C4-2B (cell line): ENCODE results near the gene TPH1.

Source experiments
- H3K27ac ChIP-seq: fragments of 450-650 bp; 2 replicates; pipeline ENCODE4 v1.5.1; 2017
- ZFX ChIP-seq: fragments of 450-650 bp; IDR thresholded peaks from 2 replicates; pipeline ENCODE4 v1.6.1; 2017
- TF ChIP-seq, protein P1 (sequence below): fragments of 450-650 bp; conservative IDR thresholded peaks from 2 replicates; pipeline ENCODE4 v1.5.1; 2017; ENCODE audit warnings: mild to moderate bottlenecking

Gene TPH1

DNA sequence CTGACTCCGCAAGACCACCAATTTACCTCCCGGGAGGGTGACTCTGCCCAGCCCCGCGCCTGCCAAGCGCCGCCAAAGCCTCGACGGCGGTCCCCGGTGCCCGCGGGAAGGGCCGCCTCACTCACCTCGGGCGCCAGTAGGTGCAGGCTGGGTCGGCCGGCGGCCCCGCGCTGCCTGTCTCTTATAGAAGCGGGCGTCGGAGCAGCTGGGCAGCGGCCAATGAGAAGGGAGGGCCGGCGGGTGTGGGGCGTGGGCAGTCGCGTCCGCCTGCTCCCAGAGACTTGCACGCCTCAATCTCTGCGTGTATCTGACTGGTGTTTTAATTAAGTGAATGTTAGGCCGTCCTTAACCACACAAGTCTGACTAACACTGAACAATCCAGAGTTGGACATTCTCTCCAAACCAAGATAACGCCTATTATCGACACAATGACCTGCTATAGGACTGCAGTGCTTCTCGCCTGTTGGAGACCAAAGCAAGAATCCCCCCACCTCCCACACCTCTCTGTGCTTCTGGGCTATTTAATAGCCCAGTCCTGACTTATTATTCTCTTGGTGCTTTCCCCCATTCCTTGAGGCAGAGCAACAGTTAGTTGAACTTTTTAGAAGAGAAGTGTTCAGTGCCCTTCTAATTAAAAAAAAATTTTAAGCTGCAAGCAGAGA is at the start of gene TPH1:
Gene TPH1 (minus strand): TSS at position 154 of the 662 bp plus-strand sequence. CDS start 5,507 bp downstream, outside the sequence.
- TF ChIP-seq, protein P1, sequence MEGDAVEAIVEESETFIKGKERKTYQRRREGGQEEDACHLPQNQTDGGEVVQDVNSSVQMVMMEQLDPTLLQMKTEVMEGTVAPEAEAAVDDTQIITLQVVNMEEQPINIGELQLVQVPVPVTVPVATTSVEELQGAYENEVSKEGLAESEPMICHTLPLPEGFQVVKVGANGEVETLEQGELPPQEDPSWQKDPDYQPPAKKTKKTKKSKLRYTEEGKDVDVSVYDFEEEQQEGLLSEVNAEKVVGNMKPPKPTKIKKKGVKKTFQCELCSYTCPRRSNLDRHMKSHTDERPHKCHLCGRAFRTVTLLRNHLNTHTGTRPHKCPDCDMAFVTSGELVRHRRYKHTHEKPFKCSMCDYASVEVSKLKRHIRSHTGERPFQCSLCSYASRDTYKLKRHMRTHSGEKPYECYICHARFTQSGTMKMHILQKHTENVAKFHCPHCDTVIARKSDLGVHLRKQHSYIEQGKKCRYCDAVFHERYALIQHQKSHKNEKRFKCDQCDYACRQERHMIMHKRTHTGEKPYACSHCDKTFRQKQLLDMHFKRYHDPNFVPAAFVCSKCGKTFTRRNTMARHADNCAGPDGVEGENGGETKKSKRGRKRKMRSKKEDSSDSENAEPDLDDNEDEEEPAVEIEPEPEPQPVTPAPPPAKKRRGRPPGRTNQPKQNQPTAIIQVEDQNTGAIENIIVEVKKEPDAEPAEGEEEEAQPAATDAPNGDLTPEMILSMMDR = no peak
- no peak for TF ChIP-seq ZFX
- H3K27ac ChIP-seq = no peak within 1 kb of the TSS

DNA sequence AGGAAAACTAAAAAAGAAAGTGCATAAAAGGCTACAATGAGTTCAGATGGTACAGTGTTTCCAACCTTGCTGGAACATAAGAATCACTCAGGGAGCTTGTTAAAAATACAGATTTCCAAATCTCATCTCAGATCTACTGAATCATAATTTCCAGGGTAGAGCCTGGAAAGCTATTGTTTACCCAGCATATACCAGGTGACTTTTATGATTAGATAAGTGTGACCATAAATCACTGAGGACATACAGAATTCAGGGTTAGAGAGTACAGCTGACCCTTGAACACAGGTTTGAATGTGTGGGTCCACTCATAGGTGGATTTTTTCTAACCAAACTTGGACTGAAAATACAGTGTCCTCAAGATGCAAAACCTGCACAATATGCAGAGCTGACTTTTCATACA is 47.9 kb upstream of the TPH1 start:
- no peak overlapping the region; the same call in 1 of the 2 replicates for H3K27ac ChIP-seq
- no peak for TF ChIP-seq ZFX
- TF ChIP-seq, protein P1 = no peak

DNA sequence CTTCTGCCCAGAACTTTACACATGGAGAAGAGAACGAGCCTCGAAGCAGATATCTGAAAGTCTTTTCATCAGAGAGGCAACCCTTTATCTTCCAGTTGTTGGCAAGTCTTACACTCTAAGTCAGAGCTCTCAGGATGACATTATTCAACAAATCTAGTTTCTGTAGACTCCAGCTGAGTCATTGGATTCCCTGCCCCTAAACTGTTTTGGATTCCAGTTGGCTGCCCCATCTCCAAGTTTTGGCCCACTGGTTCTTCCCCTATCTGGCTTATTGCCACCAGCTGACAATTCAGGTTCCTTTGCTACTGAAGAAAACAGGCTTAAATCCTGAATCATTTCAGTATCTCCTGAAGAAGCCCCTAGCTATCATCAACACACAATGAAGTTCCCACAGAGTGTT is 45.7 kb upstream of the TPH1 start:
- TF ChIP-seq, protein P1 = no peak
- no peak for TF ChIP-seq ZFX
- no peak overlapping the region for H3K27ac ChIP-seq

DNA sequence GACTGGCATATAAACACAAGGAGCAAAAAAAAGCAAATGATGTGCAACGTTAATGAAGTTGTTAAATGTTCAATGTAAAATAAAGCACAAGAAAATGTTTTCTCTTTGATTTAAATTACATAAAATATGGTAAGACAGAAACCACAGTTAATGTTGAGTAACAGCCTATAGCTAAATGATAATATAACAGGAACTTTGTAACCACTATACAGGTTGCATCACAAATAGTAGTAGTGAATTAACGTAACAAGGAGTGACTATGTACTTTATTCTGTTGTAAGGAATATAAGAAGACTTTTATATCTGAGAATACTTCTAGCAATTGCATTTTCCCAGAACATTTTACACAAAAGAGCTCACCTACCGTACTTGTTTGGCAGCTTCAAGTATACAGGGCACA is 42.9 kb upstream of the TPH1 start:
- no peak overlapping the region for H3K27ac ChIP-seq
- no peak for TF ChIP-seq ZFX
- TF ChIP-seq, protein P1 = no peak

DNA sequence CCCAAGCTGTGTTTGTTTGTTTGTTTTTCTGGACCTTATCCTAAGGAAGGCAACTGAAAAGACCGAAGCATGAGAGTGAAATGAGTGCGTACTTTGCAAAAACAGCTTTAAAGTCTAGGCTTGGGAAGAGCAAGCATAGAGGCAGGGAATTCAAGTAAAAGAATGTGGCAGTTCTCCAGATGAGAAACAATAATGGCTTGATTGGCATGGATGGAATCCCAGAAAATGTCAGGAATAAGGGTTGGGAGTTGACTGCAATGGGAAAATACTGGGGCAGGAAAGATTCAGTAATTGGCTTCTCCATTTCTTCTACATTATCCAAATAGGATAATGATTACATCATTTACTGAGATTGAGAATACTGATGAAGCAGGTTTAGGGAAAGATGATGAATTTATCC is 42.3 kb upstream of the TPH1 start:
- no peak for TF ChIP-seq ZFX
- TF ChIP-seq, protein P1 = no peak
- no peak overlapping the region for H3K27ac ChIP-seq

DNA sequence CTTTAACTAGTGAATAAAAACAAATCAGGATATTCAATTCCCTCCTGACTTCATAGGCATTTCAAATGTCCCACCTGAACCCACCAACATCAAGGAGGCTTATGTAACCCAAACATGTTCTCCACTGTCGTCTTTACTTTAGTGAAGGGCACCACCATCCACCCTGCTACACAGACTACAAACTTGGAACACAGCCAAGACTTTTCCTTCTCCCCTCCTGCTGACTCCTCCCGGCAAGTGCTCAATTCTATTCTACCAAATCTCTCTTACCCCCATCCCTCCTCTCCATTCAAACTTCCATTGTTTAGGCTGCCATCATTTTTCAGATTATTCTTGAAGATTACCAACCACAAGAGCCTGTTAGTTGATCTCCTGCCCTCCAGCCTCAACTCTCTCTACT is 35.5 kb upstream of the TPH1 start:
- H3K27ac ChIP-seq = no peak overlapping the region
- TF ChIP-seq ZFX = no peak
- TF ChIP-seq, protein P1 = no peak

DNA sequence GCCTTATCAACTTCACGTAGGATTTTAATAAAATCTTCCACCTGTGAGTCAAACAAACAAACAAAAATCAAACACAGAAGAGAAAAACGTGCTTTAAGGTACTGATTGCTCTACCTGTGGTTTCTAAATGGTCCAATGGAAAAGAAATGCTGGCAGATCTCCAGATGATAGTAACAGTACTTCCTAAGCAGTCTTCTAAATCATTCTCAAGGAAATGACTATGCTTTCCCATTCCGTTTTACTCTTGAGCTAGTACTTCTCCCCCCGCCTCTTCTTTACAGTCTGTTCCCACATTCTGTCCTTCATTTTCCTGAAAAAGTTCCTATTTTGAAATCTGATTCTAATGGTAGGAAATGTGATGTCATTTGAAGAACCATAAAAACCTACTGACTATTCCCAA is 34.4 kb upstream of the TPH1 start:
- no peak overlapping the region for H3K27ac ChIP-seq
- no peak for TF ChIP-seq ZFX
- TF ChIP-seq, protein P1 = no peak
